Measurements from ENCODE around the gene SUGCT.

SUGCT gene

DNA sequence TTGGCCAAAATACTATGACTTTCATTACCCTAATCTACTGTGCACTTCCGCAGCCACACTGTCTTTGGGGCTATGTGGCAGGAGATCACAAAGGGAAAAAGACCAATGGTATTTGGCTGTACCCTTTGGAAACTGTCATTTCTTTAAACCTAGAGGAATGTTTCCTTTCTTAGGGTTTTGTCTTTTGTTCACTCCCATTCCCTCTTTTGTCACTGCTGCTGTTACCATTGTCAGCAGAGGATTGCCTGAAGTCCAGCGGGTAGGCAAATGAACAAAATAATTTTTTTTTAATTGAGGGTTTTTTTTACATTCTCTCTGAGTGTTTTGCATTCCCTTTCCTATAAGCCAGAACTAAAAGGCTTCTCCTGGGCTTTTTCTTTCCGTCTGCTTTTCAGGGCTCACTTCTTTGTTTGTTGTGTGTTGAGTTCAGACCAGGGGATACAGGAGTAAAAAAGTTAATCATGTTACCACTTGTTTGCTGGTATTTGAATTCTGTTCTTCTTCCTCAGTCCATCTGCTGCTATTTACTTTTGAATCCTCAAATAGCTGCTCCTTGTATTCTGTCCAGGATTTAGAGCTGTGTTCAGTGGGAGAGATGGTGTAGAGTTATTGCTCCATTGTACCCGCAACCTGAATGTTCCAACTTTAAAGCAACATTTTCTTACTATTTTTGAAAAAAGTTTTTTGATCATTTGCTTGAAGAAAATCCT lies 374.6 kb downstream of the SUGCT start:
- no peak overlapping the region for H3K4me3 ChIP-seq (ENCODE audit: low read length)
- DNase-seq (ENCODE audit: low read depth): no peak
- TF ChIP-seq, protein P1, sequence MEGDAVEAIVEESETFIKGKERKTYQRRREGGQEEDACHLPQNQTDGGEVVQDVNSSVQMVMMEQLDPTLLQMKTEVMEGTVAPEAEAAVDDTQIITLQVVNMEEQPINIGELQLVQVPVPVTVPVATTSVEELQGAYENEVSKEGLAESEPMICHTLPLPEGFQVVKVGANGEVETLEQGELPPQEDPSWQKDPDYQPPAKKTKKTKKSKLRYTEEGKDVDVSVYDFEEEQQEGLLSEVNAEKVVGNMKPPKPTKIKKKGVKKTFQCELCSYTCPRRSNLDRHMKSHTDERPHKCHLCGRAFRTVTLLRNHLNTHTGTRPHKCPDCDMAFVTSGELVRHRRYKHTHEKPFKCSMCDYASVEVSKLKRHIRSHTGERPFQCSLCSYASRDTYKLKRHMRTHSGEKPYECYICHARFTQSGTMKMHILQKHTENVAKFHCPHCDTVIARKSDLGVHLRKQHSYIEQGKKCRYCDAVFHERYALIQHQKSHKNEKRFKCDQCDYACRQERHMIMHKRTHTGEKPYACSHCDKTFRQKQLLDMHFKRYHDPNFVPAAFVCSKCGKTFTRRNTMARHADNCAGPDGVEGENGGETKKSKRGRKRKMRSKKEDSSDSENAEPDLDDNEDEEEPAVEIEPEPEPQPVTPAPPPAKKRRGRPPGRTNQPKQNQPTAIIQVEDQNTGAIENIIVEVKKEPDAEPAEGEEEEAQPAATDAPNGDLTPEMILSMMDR (conservative IDR thresholded peaks at IDR 0.05; ENCODE audit: low read depth, low read length): no peak

DNA sequence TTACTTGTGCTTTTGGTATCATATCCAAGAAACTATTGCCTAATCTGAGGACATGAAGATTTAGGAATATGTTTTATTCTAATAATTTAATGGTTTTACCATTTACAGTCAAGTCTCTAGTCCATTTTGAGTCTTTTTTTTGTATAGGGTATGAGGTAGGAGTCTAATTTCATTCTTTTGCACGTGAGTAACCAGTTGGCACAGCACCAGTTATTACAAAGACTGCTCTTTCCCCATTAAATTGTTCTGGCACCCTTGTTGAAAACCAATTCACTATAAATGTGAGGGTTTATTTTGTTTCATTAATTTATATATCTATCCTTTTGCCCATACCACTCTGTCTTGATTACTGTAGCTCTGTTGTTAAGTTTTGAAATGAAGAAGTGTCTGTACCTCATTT lies 381.6 kb downstream of the SUGCT start:
- no peak for DNase-seq (ENCODE audit: low read depth)
- TF ChIP-seq, protein P1 (conservative IDR thresholded peaks at IDR 0.05; ENCODE audit: low read depth, low read length): no peak
- H3K4me3 ChIP-seq (ENCODE audit: low read length): no peak overlapping the region

DNA sequence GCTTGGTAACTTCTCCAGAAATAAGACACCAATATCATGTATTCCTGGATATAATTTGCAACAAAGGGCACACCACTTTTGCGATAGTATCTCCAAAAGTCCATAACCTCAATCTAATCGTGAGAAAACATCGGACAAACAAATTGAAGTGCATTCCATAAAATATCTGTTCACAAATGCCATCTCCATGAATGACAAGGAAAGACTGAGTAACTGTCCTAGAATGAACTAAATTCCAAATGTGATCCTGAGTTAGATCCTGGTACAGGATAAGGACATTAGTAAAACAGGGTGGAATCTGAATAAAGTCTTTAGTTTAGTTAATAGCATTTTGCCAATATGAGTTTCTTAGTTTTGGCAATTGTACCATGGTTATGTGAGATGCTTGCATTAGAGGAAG lies 384.2 kb downstream of the SUGCT start:
- TF ChIP-seq, protein P1 (conservative IDR thresholded peaks at IDR 0.05; ENCODE audit: low read depth, low read length): no peak

DNA sequence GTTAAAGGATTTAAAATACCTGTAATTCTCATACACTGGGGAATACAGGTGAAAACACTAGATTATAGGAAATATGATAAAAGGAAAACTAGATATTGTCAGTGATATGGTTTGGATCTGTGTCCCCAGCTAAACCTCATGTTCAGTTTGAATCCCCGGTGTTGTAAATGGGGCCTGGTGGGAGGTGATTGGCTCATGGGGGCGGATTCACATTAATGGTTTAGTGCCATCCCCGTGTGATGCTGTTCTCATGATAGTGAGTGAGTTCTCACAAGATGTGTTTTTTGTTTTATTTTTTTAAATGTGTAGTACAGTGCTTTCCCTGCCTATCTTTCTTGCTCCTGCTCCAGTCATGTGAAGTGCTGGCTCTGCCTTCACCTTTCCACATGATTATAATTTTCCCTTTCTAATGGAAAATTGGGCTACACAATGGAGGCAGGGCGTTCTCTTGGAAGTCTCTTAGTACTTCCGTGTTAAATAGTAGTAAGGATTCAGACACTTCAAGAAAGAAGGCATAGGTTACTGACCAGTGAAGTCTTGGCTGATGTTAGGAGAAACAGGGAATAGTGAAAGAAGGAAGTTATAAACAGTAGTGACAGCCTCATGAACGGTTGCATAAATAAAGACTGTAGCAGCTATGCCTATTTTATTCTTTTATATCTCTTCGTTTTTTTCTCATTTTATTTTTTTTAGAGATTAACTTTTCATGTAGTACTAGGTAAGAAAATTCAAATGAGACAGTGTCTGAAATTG lies 386.4 kb downstream of the SUGCT start:
- DNase-seq (ENCODE audit: low read depth): no peak
- TF ChIP-seq, protein P1 (conservative IDR thresholded peaks at IDR 0.05; ENCODE audit: low read depth, low read length): no peak
- no peak overlapping the region for H3K4me3 ChIP-seq (ENCODE audit: low read length)

More for the DNA sequence above, 384.2 kb downstream of the SUGCT start:
- no peak overlapping the region for H3K4me3 ChIP-seq (ENCODE audit: low read length)
- DNase-seq (ENCODE audit: low read depth): no peak

DNA sequence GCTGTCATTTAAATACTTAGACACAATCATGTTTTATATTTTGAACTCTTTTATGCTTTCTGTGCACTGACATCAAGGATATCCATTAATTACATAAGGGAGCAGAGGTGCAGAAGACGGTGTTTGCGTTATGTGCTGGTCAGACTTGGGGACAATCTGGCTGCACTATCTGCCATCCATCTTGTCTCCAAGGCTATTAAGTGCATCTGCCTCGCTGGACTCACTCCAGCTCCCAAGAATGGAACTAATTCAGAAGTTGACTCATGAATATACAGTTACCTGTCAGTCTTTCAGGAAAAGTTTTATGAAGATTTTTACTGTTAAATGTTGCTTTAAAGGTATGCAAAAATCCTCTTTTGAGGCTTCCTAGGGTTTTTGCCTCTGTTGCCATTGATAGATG lies 391.0 kb downstream of the SUGCT start:
- DNase-seq (ENCODE audit: low read depth): no peak
- TF ChIP-seq, protein P1 (conservative IDR thresholded peaks at IDR 0.05; ENCODE audit: low read depth, low read length): no peak
- H3K4me3 ChIP-seq (ENCODE audit: low read length): no peak overlapping the region

DNA sequence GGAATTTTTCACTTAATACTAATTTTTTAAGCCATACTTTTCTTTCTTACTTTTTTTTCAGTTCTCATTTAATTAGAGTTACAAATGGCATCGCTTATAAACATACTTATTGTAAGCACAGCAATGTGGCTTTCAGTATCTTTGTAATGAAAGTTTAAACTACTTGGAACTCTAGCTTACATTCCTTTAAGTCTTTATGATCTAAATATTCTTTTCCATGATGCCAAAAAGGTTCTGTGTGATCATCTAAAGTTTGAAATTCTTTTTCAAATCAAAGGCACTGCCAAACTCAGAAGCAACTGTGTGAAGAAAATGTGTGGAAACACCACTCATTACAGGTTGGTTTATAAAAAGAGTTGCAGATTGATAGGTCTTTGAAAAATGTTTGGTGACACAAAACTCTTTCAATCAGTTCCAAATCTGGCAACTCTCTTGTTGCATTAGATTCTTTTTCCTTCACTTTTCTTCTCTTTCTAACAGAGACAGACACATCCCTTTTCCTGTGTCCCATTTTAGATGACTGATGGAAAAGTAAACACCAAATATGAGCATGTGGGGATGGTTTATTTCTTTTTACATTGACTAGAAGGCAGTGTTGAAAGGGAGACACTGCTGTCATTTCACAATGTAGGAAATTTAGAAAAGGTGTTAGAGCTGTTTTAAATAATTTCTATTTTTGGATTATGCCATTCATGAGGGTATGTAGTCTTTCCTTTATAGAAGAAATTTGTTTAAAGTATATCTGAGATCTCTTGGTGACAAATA lies 392.3 kb downstream of the SUGCT start:
- TF ChIP-seq, protein P1 (conservative IDR thresholded peaks at IDR 0.05; ENCODE audit: low read depth, low read length): no peak
- no peak for DNase-seq (ENCODE audit: low read depth)
- H3K4me3 ChIP-seq (ENCODE audit: low read length): no peak overlapping the region

Measured in retinal pigment epithelial cell (primary cell).